ENCODE data around the gene KAT7. TPM values are rescaled to one million over a fixed set of nuclear protein-coding genes. Genes with fewer than 3 reads are reported as not detected.
A peak's percentile ranks its signal among the peaks of the same experiment; 100 is the strongest.
"Not testable (repeated sequence)": the region's sequence is repeated elsewhere in the genome, so short reads cannot be mapped to it uniquely, and the experiment has no call there.

The KAT7 gene
- polyA plus RNA-seq, 3 donors: 49.9 to 61.8 (median 52.5) TPM

DNA sequence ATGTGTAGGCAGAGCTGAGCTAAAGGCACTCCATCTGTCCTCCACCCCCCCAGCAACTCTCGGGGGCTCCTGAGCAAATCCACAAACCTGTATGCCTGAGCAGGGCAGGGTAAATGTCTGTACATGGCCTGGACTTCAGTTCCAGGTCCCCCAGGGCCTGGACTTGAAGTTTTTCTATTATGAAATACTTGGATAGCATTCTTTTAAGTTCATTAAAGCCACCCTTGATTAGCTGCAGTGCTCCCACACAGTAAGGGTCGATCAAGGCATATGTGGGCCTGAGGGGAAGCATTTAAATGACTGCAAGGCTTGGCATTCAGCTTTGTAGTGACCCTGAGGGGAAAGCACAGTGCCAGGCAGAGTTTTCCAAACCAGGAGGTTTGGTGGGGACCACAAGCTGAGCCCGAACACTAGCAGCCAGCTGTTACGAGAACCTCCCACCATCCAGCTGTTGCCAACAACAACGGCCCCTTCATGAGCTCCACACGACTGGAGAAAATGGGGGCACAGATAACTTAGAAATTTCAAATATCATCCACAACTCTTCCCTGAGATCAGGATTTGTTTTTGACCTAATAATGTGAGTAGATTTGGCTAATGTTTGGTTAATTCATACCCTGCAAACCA lies 31.2 kb upstream of the KAT7 start:
- DNase-seq: no peak

DNA sequence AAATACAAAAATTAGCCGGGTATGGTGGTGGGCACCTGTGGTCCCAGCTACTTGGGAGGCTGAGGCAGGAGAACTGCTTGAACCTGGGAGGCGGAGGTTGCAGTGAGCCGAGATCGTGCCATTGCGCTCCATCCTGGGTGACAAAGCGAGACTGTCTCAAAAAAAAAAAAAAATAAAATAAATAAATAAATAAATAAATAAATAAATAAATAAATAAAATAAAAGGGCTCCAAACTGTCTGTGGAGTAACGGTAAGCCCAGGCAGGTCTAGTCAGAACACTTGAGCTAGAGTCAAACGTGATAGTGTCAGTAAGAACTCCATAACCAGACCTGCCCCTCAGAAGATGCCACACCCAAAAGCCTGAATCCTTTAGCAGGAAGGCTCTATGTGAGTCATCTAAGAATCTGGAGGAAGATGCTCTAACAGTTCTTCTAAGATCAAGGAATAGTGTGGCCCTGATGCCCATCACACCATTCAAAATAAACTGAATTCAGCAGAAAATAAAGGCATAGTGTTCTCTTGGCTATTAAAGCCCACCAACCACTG lies 29.9 kb upstream of the KAT7 start:
- not testable (repeated sequence) for DNase-seq

DNA sequence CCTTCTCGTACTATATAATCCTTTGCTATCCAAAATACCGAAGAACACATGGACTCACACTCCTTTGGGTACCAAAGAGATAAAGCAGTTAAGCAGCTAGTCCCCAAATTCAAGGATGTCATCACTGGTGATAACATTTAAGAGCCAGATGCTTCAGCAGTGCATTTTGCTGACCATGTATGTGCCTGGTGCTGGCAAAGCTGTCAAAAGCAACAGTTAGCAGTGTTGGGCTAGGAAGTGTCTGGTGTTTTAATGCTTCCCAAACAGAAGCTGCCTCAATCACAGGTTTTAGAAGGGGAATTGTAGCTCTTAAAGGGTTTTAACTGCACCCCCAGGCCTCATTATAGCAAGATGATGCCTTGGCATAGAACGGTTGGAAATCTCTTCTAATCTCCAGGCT lies 29.3 kb upstream of the KAT7 start:
- no peak for DNase-seq

DNA sequence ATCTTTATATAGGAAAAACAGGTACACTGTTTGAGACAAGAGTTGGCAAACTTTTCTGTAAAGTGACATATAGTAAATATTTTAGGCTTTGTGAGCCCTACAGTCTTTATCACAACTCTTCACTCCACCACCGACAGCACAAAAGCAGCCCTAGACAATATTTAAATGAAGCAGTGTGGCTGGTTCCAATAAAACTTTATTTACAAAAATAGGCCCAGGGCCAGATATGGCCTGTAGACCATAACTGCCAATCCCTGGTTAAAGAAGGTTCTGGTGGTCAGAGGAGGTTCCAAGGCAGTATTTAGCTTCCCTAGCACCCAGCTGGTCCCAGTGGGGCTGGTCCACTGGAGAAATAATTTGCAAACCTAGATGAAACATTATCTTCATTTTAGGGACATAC lies 28.2 kb upstream of the KAT7 start:
- DNase-seq: no peak

DNA sequence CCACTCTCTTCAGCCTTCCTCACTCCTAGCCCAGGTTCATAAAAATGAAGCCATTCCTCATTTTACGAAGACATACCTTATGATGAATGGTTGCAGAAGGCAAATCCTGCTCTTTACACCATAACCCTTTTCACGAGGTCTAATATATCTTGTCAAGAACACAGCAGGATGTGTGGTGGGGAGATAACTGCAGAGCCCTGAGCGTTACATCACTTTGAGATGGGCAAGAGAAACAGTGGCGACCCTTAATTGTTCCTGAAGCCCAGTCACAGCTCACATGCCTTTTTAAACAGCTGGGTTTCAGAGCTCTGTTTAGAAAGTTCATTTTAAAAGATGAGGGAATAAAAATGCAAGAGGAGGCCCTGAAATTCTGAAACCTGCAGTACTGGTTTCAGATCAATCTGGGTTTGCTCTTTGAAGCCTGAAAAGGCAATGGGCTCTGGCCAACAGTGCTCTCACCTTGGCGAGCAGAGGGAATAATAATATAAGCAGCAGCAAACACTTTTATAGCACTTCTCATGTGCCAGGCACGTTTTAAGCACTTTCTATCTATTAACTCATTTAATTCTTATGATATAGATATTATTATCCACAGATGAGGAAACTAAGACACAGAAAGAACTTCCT lies 27.4 kb upstream of the KAT7 start:
- no peak for DNase-seq

DNA sequence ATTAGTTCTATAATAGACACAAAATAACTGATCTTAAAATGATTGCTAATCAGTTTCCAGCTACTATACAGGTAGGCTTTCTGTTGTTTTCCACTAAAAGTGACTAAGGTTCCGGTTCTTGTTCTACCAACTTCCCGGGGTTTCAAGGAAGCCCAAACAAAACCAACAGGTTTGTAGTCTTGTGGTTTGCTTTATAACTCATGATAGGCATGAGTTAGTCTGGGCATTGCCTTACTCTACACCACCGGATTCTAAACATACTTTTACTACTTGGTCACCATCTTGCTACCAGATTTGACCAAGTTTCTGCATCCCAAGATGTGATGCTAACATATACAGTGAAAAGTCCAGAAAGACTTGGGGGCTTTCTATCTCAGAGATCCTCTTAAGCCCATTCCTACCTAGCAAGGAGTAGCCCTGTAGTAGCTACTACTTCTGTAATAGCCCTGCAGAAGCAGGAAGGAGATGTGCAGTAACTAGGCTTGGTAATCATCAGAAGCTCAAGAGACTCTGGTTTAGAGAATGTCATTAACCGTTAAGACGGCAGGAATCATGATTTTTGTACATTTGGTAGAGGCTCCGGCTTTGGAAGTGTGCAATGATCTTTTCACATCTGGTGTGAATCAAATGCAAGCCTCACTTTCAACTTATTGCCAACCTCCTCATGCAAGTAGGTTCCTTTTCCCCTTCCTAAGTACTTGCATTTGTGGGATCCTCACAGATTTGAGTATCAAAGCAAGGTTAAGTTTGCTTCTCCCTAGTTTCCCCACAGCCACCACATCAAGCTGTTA lies 26.1 kb upstream of the KAT7 start:
- no peak for DNase-seq

DNA sequence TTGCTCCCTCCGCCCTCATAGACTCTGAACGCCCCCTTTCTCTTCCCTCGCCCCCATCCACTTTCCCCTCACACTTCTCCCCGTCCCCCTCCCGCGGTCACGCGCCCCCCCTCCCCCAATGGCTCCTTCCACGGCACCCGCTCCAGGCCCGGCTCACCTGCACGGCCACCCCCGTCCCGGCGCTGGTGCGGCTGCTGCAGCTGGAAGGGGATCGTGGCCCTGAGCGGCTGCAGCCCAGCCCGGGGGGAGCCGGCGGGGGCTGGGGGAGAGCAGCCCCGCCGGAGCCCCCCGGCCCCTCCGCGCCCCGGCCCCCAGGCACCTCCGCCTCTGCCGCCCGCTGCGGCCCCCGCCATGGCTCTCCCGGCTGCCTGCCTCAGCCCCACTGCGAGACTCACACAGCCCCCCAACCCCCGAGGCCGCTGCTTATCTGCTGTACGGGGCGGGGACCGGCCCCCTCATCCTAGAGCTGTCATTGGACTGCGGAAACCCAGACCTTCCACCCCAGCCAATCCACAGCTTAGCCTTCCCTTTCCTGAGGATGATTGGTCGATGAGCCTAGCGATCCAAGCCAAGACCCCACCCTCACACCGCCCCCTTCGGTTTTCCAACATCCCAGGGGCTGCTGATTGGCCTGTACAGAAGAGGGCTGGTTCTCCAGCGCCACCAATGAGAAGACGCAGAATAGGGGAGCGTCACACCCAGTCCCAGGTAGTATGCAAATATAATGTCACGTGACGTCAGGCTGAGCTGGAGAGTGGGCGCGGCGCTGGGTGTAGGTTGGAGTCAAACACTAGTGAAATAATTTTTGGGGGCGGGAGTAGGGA lies 24.5 kb upstream of the KAT7 start, which contains the start of gene FAM117A:
Gene FAM117A, minus strand, starts transcription at position 397 of the 824 bp plus-strand sequence. Its CDS starts 44 bp downstream, at position 353.
- peak; percentile 99 for DNase-seq

DNA sequence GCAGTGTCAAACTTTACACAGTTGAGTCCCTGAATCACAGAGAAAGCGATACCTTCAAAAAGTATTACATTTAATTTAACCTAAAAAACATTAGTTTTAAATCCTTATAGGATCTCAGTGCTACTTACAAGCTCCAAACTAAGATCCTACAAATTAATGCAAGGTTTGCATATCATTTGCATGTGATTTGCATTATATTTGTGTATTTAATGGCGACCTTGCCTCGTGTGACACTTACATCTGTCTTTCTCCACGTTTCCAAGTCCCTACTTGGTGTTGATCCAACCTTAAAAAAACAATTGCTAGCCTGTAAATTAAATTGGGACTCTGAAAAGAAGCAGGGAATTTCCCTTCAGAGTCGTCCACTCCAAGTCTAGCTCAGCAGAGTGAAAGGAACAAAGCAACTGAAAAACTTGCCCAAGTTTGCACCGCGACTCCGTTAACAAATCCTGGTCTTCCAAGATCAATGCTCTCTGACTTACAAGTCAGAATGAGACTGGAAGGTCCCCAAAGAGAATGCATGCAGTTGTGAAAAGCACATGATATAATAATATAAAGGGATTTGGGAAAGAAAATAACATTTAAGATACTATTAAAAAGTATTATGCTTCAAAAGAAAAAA lies 23.8 kb upstream of the KAT7 start:
- no peak for DNase-seq

DNA sequence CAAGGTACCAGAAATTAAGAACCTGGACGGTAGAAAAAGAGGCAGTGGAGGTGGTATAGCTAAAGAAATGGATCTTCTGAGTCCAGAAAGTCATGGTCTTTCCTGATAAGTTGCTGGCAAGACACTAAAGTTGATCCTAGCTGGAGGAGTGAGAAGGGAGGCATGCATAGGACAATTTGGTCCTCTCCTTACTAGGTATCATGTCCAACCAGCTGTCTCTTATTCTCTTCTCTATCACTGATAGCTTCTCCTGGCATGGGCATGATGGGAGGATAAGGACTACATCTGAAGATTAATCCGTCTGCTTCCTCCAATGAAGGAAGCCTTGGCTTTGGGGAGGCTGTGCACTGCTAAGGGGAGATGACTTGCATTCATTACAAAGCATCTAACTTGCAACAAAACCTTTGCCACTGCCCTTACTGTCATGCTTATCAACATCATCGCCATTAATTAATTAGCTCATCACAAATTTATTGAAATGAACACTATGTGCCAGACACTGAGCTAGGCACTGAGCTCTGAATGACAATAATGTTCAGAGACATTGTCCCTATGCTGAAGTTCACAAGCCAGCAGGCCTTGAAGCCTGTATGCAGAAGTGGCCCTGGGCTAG lies 21.5 kb upstream of the KAT7 start:
- DNase-seq: no peak

DNA sequence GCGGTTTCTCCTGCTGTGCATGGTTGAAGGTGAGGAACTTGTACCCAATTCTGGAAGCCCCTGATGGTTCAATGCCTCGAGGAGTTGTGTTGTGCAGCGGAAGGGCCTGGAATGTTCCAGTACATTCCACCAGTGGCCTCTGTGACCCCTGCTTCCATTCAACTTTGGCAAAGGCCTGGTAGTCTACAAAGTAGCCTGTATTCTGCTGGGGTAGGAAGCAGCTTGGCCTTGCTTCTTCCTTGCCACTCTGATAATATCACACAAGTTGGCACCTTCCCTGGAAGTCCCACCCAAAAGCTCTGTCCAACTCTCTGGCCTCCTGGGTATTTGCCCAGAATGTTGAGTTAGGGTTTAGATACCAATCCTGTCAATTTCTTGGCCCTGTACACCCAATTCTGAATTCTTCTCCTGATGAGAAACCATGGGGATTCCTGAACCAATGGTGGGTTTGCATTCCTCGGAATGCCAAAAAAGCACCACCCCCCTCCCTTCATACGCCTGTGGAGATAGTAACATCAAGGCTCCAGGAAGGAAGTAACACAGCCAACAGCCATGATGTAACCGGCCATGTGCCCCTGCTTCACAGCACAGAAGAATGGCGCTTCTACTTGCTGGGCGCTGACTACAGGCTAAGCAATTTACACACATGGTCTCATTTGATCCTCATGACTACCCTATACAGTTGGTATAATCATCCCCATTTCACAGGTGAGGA lies 12.8 kb upstream of the KAT7 start:
- DNase-seq: no peak

DNA sequence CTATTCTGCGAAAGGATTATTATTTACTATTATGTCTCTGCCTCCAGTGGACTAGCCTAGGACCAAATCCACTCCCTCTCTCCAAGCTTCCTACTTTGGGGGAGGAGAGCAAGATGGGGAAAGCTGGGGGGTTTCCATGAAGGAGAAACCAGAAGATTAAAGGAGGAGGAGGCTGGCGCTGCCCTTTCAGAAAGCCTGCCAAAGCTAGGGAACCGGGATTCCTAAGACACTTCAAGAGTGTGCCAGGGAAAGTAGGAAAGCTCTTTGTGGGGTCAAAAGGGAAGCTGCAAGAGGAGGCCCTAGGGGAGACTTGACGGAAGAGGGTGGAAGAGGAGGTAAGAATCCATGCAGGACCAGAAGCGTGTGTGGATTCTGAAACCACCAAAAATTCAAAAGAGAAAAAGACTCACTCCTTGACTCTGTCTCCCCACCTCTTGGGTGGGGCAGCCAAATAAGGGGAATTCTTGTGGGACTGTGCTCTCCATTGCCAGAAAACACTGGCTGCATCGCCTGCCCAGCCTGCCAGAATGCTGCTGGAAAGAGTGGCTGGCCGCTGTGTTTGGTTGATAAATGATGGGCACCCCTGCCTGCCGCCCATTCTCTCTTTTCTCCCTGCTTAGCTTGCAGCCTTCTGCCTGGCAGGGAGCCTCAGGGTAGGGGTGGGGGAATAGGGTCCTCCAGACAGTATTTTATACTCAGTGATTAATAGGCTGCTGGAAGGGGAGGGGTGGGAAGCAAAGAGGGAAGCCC lies 11.8 kb upstream of the KAT7 start:
- DNase-seq: no peak

DNA sequence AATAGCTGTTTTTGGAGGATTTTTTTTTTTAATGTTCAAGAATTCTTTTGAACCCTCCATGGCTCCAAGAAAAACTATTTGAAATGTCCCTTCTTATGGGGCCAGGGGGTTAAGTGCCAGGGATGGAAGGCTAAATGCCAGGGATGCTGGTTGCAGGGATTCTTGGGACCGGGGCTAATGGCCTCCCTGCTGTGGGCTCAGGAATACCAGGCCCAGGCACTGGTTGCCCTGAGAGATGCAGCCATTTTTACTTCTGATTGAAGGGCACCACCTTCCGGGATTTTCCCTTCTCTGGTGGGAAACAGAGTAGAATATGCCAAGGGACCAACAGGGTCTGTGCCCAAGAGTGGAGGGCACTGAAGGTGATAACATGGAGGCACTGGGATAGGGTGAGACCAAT lies 10.9 kb upstream of the KAT7 start:
- DNase-seq: no peak

DNA sequence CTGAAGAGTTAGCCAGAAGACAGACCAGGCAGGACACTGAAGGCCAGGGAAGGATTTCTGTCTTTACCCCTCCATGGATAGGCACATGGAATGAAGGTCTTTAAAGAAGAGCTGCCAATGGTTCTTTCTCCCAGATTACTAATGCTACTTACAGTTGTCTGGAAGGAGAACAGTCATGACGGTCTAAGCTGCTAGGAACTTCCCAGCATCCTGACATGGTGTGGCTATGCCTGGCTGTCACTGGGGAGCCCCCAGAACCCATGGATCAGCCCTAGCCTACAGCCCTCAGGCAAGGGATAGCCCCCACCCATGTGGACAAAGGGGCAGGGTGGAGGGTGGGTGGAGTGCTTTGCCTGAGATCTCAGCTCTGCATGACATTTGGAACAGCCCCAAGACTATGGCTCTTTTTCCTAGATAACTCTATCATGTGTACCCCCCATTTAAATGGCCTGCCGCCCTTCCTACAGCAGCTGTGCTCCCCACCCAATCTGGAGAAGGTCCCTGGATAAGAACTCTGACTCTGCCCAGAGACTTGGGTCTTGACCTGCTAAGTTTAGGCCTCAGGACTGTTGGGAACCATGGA lies 9.2 kb upstream of the KAT7 start:
- DNase-seq: no peak

DNA sequence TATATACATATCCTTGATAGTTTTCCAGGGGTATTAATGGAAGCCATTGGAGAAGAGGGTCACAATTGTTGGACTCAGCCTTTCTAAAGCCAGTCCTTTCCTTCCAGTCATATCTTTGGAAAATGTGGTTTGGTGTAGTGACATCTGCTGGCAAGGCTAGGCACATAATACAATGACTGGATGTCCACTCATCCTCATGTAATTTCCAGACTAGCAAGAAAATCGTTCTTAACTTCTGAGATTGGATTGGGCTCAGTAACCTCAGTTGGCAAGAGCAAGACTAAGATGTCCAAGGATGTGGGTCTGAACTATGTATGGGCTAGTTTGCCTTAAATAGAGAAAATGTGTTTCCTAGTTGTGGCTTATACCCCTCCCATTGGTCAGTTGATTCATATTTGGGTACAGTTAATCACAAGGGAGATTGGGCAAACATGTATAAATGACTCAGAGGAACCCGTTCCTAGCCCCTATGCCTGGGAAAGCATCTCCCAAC lies 8.7 kb upstream of the KAT7 start:
- DNase-seq: peak; percentile 46

DNA sequence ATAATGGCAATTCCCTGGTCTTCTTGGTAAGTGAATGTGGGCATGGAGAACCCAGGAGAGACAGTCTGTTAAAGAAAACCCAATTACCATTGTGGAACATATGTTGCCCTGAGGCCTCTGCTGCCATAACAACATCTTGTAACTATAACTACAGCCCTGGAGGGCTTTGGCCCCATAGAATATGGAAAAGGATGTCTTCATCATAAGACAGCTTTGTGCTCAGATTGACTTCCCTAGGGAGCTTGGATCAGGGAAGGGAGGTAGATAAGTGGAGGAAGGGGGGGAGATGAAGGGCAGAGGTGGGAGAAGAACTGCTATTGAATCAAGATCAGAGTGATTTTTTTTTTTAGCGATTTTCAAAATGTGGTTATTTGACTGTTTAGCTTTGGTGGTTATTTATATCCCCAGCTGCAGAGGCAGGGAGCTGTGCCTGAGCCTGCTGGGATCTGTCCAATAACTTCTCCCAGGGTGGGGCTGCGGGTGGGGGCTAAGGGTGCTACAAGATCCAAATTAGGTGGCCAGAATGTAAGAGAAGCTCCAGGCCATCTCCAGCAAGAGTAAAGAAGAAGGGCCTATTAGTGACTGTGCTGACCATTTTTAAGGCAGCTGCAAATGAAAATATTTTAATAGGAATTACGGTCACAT lies 5.3 kb upstream of the KAT7 start:
- DNase-seq: no peak

DNA sequence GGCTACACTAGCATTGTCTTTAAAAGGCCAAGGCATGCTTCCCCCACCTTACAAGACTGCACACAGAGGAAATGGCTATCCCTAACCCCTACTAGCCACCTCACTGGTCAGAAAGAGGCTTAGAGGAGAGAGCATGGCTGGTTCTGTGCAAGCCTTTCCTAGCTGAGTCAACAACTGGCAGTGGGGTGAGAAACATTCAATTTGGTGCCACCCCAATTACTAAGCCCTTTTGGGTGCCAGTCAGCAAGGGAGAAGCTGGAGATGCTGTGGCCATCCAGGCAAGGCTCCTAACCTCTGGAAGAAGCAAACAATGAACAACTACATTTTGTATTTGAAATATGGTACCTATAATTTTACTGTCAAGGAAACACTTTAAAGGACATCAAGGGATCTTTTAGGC lies 4.7 kb upstream of the KAT7 start:
- DNase-seq: no peak

DNA sequence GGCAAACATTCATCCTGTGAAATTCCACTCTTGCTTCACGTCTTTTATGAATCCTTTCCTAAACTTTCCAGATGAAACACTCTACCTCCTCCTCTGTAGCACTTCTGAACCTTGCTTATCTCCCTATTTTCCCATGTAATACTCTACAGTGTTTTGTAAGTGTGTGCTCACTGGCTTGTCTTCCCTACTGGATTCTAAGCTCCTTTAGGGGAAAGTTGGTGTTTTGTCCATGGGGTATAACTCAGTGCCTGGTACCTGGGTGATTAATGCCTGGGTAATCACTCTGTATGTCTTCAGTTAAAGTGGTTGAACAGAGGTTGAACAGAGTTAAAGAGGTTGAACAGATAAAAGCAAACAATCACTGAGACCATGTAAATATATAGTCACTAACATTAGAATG lies 3.8 kb upstream of the KAT7 start:
- DNase-seq: no peak

DNA sequence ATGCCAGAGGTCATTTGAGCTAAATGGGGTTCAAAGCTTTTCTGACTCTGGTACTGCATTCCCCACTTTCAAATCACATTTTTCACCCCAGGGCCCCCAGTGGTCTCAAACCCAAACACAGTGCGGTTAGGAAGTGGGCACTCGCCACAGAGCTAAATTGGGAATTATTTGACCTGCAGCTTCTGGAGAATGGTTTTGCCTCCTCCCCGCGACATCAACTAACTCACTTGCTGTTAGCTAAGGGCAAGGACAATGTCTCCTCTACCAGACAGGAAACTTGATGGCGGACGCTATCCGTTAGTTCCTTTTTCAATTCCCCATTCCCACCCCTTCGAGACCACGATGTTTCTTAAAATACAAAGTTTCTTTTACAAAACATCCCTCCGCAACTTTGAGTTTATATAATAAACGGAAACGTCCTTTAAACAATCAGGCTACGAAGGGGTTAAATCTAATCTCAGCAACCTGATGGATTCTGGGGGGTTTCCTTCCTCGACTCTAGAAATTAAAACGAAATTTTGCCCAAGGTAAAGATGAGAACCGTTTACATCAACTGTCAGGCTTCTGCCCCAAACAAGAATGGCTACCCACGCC lies 500 bp upstream of the KAT7 start:
- DNase-seq: peak; percentile 20
